ENCODE measurements around the gene ALPK1. TPM values are rescaled to one million over a fixed set of nuclear protein-coding genes. Genes with fewer than 3 reads are reported as not detected.
A peak's percentile ranks its signal among the peaks of the same experiment; 100 is the strongest.
"Not testable (repeated sequence)": the region's sequence is repeated elsewhere in the genome, so short reads cannot be mapped to it uniquely, and the experiment has no call there.

The ALPK1 gene
- total RNA-seq, 1 donor from 2014 or later, result 4.0 TPM

- intact Hi-C loops (cut with DNase I), result no loop called here
- DNase-seq, result no peak
- ATAC-seq (ENCODE audit: poor library complexity), result no peak
Measured at GRCh38 chr4:112418092-112418491, 120.9 kb downstream of the ALPK1 start.

- ATAC-seq (ENCODE audit: poor library complexity) (no peak), DNase-seq (no peak)
- intact Hi-C loops (cut with DNase I), result no loop called here
Measured at GRCh38 chr4:112421911-112422310, 124.7 kb downstream of the ALPK1 start.

- DNase-seq, result no peak
- no peak for ATAC-seq (ENCODE audit: poor library complexity)
- intact Hi-C loops (cut with DNase I), result no loop called here
Measured at GRCh38 chr4:112422644-112423043, 125.5 kb downstream of the ALPK1 start.

DNA sequence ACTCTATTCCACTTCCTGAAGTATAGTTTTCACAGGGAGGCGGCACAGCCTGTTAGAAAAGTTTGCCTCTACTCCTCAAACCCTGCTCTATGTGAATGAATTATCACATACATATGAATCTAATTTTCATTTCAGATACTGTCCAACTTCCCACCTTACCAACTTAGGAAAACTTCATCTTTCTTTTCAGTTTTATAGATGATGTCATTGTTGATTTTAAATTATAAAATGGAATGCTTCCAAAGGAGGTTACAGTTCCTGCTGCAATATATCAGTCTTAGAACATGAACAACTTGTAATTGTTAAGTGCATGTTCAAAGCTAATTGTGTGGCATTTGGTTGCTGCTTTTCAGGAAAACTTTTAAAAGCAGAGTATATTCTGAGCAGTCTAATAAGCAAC lies 126.4 kb downstream of the ALPK1 start:
- ATAC-seq (ENCODE audit: poor library complexity) (no peak), DNase-seq (no peak)
- intact Hi-C loops (cut with DNase I), result no loop called here

- ATAC-seq (ENCODE audit: poor library complexity) (no peak), DNase-seq (no peak)
- intact Hi-C loops (cut with DNase I), result no loop called here
Measured at GRCh38 chr4:112425823-112426222, 128.7 kb downstream of the ALPK1 start.

DNA sequence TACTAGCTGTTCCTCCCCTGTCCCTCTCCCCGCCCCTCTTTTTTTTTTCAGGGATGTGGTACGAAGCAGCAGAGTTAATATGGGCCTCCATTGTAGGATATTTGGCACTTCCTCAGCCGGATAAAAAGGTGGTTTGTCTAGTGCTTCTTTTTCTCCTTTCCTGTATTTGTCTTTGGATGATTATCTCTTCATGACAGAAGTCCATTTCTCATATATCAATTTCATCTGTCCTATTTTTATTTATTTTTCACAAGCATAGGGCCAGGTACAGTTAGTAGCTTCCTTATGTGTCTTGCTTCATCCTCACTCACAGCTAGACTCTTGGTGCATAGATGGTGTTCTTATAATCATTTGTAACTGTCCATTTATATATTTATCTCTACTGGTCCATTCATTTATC lies 129.2 kb downstream of the ALPK1 start:
- intact Hi-C loops (cut with DNase I), result no loop called here
- no peak for ATAC-seq (ENCODE audit: poor library complexity)

DNA sequence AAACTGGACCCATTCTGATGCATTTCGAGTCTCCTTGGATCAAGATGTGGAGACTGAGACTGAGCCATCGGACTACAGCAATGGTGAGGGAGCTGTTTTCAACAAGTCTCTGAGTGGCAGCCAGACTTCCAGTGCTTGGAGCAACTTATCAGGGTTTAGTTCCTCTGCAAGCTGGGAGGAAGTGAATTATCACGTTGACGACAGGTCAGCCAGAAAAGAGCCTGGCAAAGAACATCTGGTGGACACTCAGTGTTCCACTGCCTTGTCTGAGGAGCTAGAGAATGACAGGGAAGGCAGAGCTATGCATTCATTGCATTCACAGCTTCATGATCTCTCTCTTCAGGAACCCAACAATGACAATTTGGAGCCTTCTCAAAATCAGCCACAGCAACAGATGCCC lies 134.0 kb downstream of the ALPK1 start:
- peak; percentile 34 for ATAC-seq (ENCODE audit: poor library complexity)
- intact Hi-C loops (cut with DNase I), result no loop called here
- no peak for DNase-seq

More for the DNA sequence above, 129.2 kb downstream of the ALPK1 start:
- no peak for DNase-seq

DNA sequence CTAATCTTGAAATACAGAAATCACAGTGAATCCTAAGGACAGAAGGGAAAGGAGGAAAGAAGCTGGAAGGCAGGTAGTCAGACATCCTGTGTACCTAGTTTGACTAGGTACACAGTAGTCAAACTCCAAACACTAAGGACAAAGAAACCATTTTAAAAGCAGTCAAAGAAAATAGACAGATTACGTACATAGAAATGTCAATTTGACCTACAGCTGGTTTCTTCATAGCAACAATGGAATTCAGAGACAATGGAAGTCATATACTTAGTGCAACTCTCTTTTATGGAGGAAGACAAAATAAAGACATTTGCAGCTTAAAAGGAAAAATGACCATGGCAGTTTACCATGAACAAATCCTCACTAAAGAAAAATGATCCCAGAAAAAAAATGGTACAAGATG lies 139.8 kb downstream of the ALPK1 start:
- intact Hi-C loops (cut with DNase I), result no loop called here
- no peak for ATAC-seq (ENCODE audit: poor library complexity)
- DNase-seq, result no peak

DNA sequence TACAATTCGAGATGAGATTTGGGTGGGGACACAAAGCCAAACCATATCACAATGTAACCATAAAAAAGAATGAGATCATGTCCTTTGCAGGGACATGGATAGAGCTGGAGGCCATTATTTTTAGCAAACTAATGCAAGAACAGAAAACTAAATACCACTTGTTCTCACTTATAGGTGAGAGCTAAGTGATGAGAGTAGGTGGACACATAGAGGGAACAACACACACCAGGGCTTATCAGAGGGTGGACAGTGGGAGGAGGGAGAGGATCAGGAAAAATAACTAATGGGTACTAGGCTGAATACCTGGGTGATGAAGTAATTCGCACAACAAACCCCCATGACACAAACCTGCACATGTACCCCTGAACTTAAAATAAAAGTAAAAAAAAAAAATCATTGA lies 145.1 kb downstream of the ALPK1 start:
- ATAC-seq (ENCODE audit: poor library complexity); DNase-seq; intact Hi-C loops (cut with DNase I): not testable (repeated sequence)

DNA sequence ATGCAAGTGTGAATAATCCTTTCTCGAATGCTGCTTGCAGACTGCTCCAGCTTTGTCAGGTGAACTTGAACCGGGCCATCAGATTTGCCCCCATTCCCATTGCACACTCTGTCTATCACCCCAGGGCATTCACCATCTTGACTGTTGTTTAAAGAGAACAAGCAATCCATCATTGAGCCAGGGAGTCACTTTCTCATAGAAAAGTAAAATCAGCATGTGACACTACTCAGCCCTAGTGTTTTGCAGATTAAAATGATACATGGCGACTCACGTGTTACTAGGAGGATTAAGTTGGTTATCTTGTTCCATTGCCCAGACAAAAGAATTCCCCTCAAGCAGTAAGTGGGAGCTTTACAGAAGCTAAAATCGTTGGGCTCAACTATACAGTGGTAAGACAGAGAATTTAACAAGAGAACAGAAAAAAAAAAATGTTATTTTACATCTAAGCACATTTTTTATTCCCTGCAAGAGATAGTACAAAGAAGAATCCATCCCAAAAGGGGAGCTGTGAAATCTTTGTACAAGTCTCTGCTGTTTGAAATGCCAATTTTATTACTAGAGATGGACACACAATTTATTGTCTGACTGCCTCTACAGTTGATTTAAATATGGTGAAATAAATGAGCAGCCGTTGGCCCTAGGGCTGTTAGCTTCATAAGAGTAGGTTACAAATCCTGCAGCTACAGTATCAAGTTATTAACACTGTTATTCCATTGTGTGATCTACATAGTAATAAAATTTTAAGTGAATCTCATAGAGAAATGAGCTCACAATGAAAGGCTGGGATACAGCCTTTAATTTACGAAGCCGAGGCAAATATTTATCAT lies 151.3 kb downstream of the ALPK1 start:
- no peak for DNase-seq
- intact Hi-C loops (cut with DNase I), result no loop called here
- ATAC-seq (ENCODE audit: poor library complexity), result no peak

DNA sequence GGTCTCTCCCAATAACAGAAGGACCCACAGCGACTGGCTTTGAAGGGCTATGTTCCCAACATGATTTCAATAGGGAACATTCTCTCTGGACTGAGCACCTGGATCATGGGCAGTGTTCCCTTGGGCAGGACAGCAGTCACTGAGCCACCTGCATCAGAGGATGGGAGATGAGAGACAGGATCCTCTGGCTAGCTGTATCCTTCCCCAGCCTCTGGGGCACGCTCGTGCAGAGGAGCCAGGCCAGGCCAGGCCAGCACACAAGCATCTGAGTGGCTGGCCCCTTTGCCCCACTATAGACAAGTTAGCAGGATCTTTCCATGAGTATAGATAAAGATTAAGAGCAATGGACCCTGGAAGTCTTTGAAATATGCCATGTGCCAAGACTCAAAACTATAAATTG lies 152.5 kb downstream of the ALPK1 start:
- DNase-seq (no peak), ATAC-seq (ENCODE audit: poor library complexity) (no peak)
- intact Hi-C loops (cut with DNase I), result no loop called here

DNA sequence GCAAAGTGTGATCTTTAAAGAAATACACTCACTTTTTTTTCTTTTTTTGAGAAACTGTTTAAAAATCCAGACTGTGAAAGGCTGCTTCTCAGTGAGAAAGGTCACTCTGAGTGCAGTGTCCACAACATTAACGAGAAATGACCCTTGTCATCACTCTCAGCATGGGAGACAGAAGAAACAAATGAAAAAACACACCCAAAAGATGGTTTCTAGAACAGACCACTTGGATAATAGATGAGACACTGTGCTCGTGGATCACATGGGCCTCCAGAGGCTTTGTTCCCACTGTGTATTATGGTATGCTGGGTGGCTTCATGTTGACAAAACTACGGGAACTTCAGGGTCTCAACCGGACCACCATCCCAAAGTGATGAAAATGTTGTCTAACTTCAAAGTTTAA lies 153.9 kb downstream of the ALPK1 start:
- no peak for DNase-seq
- ATAC-seq (ENCODE audit: poor library complexity), result no peak
- intact Hi-C loops (cut with DNase I), result no loop called here

GRCh38 chr4:112451831-112452230 lies 154.7 kb downstream of the ALPK1 start:
- DNase-seq (no peak), ATAC-seq (ENCODE audit: poor library complexity) (no peak)
- intact Hi-C loops (cut with DNase I), result no loop called here

- DNase-seq, result no peak
- no peak for ATAC-seq (ENCODE audit: poor library complexity)
- intact Hi-C loops (cut with DNase I), result no loop called here
Measured at GRCh38 chr4:112453321-112453720, 156.2 kb downstream of the ALPK1 start.

GRCh38 chr4:112472318-112472717 lies 175.1 kb downstream of the ALPK1 start:
- DNase-seq (no peak), ATAC-seq (ENCODE audit: poor library complexity) (no peak)
- intact Hi-C loops (cut with DNase I), result no loop called here

GRCh38 chr4:112473985-112474384 lies 176.8 kb downstream of the ALPK1 start:
- ATAC-seq (ENCODE audit: poor library complexity), result no peak
- DNase-seq, result no peak

GRCh38 chr4:112485930-112486329 lies 188.8 kb downstream of the ALPK1 start:
- DNase-seq (no peak), ATAC-seq (ENCODE audit: poor library complexity) (no peak)
- intact Hi-C loops (cut with DNase I), result no loop called here

More at GRCh38 chr4:112473985-112474384, 176.8 kb downstream of the ALPK1 start:
- intact Hi-C loops (cut with DNase I), result no loop called here

GRCh38 chr4:112490808-112491207 lies 193.6 kb downstream of the ALPK1 start:
- ATAC-seq (ENCODE audit: poor library complexity); DNase-seq; intact Hi-C loops (cut with DNase I): not testable (repeated sequence)
